HepG2 (cell line): ENCODE measurements around the gene FXYD1. TPM values are rescaled to one million over a fixed set of nuclear protein-coding genes. Genes with fewer than 3 reads are reported as not detected.

Source experiments
- ARNT ChIP-seq: fragments of 450-650 bp; IDR thresholded peaks from 2 replicates; pipeline ENCODE4 v1.6.1; 2017
- ARNT2 ChIP-seq: sonication (generic); formaldehyde crosslinking; IDR thresholded peaks from 2 replicates; pipeline ENCODE4 v1.8.0; 2022; ENCODE audit warnings: mild to moderate bottlenecking, low read depth, missing genetic modification reagents, moderate library complexity
- CCDC6 ChIP-seq: sonication (generic); formaldehyde crosslinking; IDR thresholded peaks from 2 replicates; pipeline ENCODE4 v1.8.1; 2022; ENCODE audit warnings: mild to moderate bottlenecking, missing genetic modification reagents, moderate library complexity
- CREB1 ChIP-seq, 2 experiments: fragments of 450-650 bp in 1 of 2; IDR thresholded peaks; 2 replicates each; pipeline ENCODE4 v1.6.1; 2016 to 2017; ENCODE audit warnings: control low read depth in 1 of 2, mild to moderate bottlenecking in 1 of 2, missing compliant biosample characterization in 1 of 2, missing genetic modification characterization in 1 of 2
- FIP1L1 ChIP-seq: fragments of 200-400 bp; formaldehyde crosslinking; IDR thresholded peaks from 2 replicates; pipeline ENCODE4 v1.6.1; 2018; ENCODE audit warnings: low read depth, mild to moderate bottlenecking, low read length, moderate library complexity, borderline replicate concordance; ENCODE audit not compliant: insufficient read depth
- FOXM1 ChIP-seq: sonication (generic); formaldehyde crosslinking; IDR thresholded peaks from 2 replicates; pipeline ENCODE4 v1.5.0; 2020; ENCODE audit warnings: missing genetic modification reagents
- FOXP4 ChIP-seq: sonication (generic); formaldehyde crosslinking; IDR thresholded peaks from 2 replicates; pipeline ENCODE4 v1.4.0; 2020; ENCODE audit warnings: missing genetic modification reagents
- HMGA1 ChIP-seq: sonication (generic); formaldehyde crosslinking; conservative IDR thresholded peaks from 2 replicates; pipeline ENCODE4 v1.4.0; 2020; ENCODE audit warnings: missing genetic modification reagents
- NFE2 ChIP-seq: sonication (generic); formaldehyde crosslinking; IDR thresholded peaks from 2 replicates; pipeline ENCODE4 v1.4.0; 2020; ENCODE audit warnings: missing genetic modification reagents
- PAXIP1 ChIP-seq: sonication (generic); formaldehyde crosslinking; conservative IDR thresholded peaks from 2 replicates; pipeline ENCODE4 v1.4.0; 2020; ENCODE audit warnings: mild to moderate bottlenecking, missing genetic modification reagents, moderate library complexity
- PBX2 ChIP-seq: IDR thresholded peaks from 2 replicates; pipeline ENCODE4 v1.6.1; 2016; ENCODE audit warnings: control low read depth
- PCBP2 ChIP-seq: fragments of 200-400 bp; formaldehyde crosslinking; optimal IDR thresholded peaks from 2 replicates; pipeline ENCODE3; 2018; ENCODE audit warnings: low read length, low read depth; ENCODE audit not compliant: poor library complexity, severe bottlenecking
- PHB2 ChIP-seq: fragments of 450-650 bp; IDR thresholded peaks from 2 replicates; pipeline ENCODE4 v1.6.1; 2018; ENCODE audit not compliant: partially characterized antibody
- PHF5A ChIP-seq: IDR thresholded peaks from one replicate; pipeline ENCODE4 v1.6.1; 2018; ENCODE audit warnings: low read depth, missing genetic modification reagents; ENCODE audit not compliant: unreplicated experiment
- SAFB2 ChIP-seq: sonication (generic); formaldehyde crosslinking; IDR thresholded peaks from 2 replicates; pipeline ENCODE4 v1.5.1; 2020; ENCODE audit warnings: missing genetic modification reagents, low read depth, mild to moderate bottlenecking, borderline replicate concordance
- SP2 ChIP-seq: sonication (generic); formaldehyde crosslinking; IDR thresholded peaks from 2 replicates; pipeline ENCODE4 v1.5.1; 2020; ENCODE audit warnings: mild to moderate bottlenecking, missing genetic modification reagents
- SUZ12 ChIP-seq: fragments of 150-350 bp; IDR thresholded peaks from 2 replicates; pipeline ENCODE4 v1.6.1; 2014; ENCODE audit warnings: low read depth, low read length
- THYN1 ChIP-seq: sonication (generic); formaldehyde crosslinking; IDR thresholded peaks from 2 replicates; pipeline ENCODE4 v1.8.1; 2023; ENCODE audit warnings: low read depth, mild to moderate bottlenecking, moderate library complexity, missing genetic modification reagents, borderline replicate concordance
- U2AF1 ChIP-seq: fragments of 200-400 bp; formaldehyde crosslinking; optimal IDR thresholded peaks from 2 replicates; pipeline ENCODE3; 2017; ENCODE audit warnings: mild to moderate bottlenecking, low read depth, low read length
- ZMYM3 ChIP-seq: sonication (generic); formaldehyde crosslinking; IDR thresholded peaks from 2 replicates; pipeline ENCODE4 v1.5.1; 2020; ENCODE audit warnings: mild to moderate bottlenecking, missing genetic modification reagents
- ZNF691 ChIP-seq: sonication (generic); formaldehyde crosslinking; IDR thresholded peaks from 2 replicates; pipeline ENCODE4 v1.4.0; 2020; ENCODE audit warnings: missing genetic modification reagents, low read depth, mild to moderate bottlenecking, borderline replicate concordance
- polyA plus RNA-seq, 8 experiments: library from polyadenylated mRNA; depleted of rRNA in 3 of 8; stranded (reverse) in 7 of 8; unstranded in 1 of 8; fragments of >200 nt; fragmentation: Illumina TruSeq in 4 of 8; extraction: Trizol in 4 of 8; gene quantifications; 2 replicates each; pipeline versions ENCODE4 v1.2.1 to v1.2.3, GENCODE V29; 2011 to 2016; ENCODE audit warnings: low read depth in 4 of 8, missing spikeins in 1 of 8, mixed read lengths in 1 of 8; ENCODE audit not compliant: insufficient read depth in 1 of 8
- total RNA-seq, 5 experiments: library from RNA; depleted of rRNA; stranded (reverse); fragments of >200 nt; fragmentation: Illumina TruSeq; extraction: Trizol; gene quantifications; 2 replicates each; pipeline ENCODE4 v1.2.3, GENCODE V29; 2016; ENCODE audit warnings: low read depth in 1 of 5
- TF ChIP-seq, protein P1 (sequence below): IDR thresholded peaks from 2 replicates; pipeline ENCODE4 v1.6.1; 2016; ENCODE audit warnings: missing genetic modification reagents, missing compliant biosample characterization
- TF ChIP-seq, protein P2 (sequence below): IDR thresholded peaks from 2 replicates; pipeline ENCODE4 v1.6.1; 2016

Gene FXYD1
- total and polyA plus RNA-seq, 2 of the 13 experiments (the other 11 are each of a cell fraction or from before 2014, with no cell fraction given): 31.2 TPM; not detected in 1

- peak; percentile 36; the same call in 1 of the 2 replicates for TF ChIP-seq FOXP4
- no peak for TF ChIP-seq NFE2 (CRISPR knock-in tag)
- no peak for TF ChIP-seq ZNF691 (CRISPR knock-in tag)
- no peak for TF ChIP-seq SP2 (CRISPR knock-in tag)
- TF ChIP-seq PBX2 (CRISPR knock-in tag): 0 out of 2 replicates have a peak, but pooled peaks have one; percentile 14
- TF ChIP-seq PCBP2: no peak
- peak; percentile 53 for TF ChIP-seq U2AF1
- TF ChIP-seq, protein P1, sequence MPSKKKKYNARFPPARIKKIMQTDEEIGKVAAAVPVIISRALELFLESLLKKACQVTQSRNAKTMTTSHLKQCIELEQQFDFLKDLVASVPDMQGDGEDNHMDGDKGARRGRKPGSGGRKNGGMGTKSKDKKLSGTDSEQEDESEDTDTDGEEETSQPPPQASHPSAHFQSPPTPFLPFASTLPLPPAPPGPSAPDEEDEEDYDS: peak; percentile 40; the same call in 1 of the 2 replicates
- TF ChIP-seq ARNT: no peak
- no peak for TF ChIP-seq THYN1 (CRISPR knock-in tag)
- no peak for TF ChIP-seq PHB2
- TF ChIP-seq SAFB2: no peak
- TF ChIP-seq FOXM1 (CRISPR knock-in tag): no peak
- TF ChIP-seq HMGA1 (CRISPR knock-in tag): no peak
- TF ChIP-seq, protein P2, sequence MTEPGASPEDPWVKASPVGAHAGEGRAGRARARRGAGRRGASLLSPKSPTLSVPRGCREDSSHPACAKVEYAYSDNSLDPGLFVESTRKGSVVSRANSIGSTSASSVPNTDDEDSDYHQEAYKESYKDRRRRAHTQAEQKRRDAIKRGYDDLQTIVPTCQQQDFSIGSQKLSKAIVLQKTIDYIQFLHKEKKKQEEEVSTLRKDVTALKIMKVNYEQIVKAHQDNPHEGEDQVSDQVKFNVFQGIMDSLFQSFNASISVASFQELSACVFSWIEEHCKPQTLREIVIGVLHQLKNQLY: 0 out of 2 replicates have a peak, but pooled peaks have one; percentile 15
- peak; percentile 86 for TF ChIP-seq ZMYM3 (CRISPR knock-in tag)
- TF ChIP-seq PAXIP1 (CRISPR knock-in tag): peak; percentile 68
- no peak for TF ChIP-seq CREB1 (IDR thresholded peaks at IDR 0.05)
- TF ChIP-seq CREB1 (CRISPR knock-in tag; IDR thresholded peaks at IDR 0.05): no peak
- no peak for TF ChIP-seq FIP1L1
- TF ChIP-seq CCDC6 (CRISPR knock-in tag): no peak
- TF ChIP-seq ARNT2 (CRISPR knock-in tag): no peak
- no peak for TF ChIP-seq SUZ12
- no peak for TF ChIP-seq PHF5A (CRISPR knock-in tag)
Measured at GRCh38 chr19:35107545-35107944, 31.1 kb upstream of the FXYD1 start (continued).
